GM12878 (cell line): ENCODE measurements around the gene IQCK. TPM values are rescaled to one million over a fixed set of nuclear protein-coding genes. Genes with fewer than 3 reads are reported as not detected.

ENCODE experiments used
- CEBPB ChIP-seq, 2 experiments: fragments of 150-350 bp in 1 of 2; IDR thresholded peaks; 2 replicates each; pipeline ENCODE4 v1.6.1; 2012 to 2014; ENCODE audit warnings: low read depth in 2 of 2, low read length in 2 of 2, borderline replicate concordance in 1 of 2, inconsistent platforms in 1 of 2
- GATAD2B ChIP-seq: fragments of 450-650 bp; conservative IDR thresholded peaks from 2 replicates; pipeline ENCODE4 v1.6.1; 2017; ENCODE audit warnings: low read depth, mild to moderate bottlenecking, moderate library complexity
- IRF4 ChIP-seq: IDR thresholded peaks from 2 replicates; pipeline ENCODE4 v1.6.1; 2011; ENCODE audit warnings: low read depth, low read length
- PAX5 ChIP-seq: IDR thresholded peaks from 2 replicates; pipeline ENCODE4 v1.6.1; 2011; ENCODE audit warnings: low read depth, low read length, borderline replicate concordance
- SIN3A ChIP-seq: IDR thresholded peaks from 2 replicates; pipeline ENCODE4 v1.6.1; 2012; ENCODE audit warnings: low read depth, low read length, improper control_type of control experiment
- SUPT20H ChIP-seq: IDR thresholded peaks from 2 replicates; pipeline ENCODE4 v1.6.1; 2011; ENCODE audit warnings: low read depth, mild to moderate bottlenecking, low read length, moderate library complexity, borderline replicate concordance; ENCODE audit not compliant: control insufficient read depth
- polyA plus RNA-seq, 11 experiments: library from polyadenylated mRNA; depleted of rRNA in 4 of 11; unstranded in 6 of 11; stranded (reverse) in 5 of 11; fragments of >200 nt; fragmentation: Nextera tagmentation in 4 of 11; fragmentation: Illumina TruSeq in 1 of 11; extraction: Ambion mirVana in 4 of 11; extraction: Trizol in 1 of 11; gene quantifications; 1 replicate in 1 of 11; 2 replicates in 10 of 11; pipeline versions ENCODE4 v1.2.1 to v1.2.3, GENCODE V29; 2011 to 2016; ENCODE audit warnings: inconsistent platforms in 2 of 11, missing spikeins in 2 of 11, low read depth in 1 of 11
- total RNA-seq, 4 experiments: library from RNA; depleted of rRNA in 3 of 4; stranded (reverse); fragments of >200 nt in 3 of 4; fragmentation: Illumina TruSeq in 1 of 4; extraction: Trizol in 1 of 4; gene quantifications; 2 replicates each; pipeline versions ENCODE4 v1.2.1 to v1.2.3, GENCODE V29; 2013 to 2021
- TF ChIP-seq, protein P1 (sequence below): fragments of 450-650 bp; IDR thresholded peaks from 2 replicates; pipeline ENCODE4 v1.6.1; 2016; ENCODE audit warnings: mild to moderate bottlenecking, moderate library complexity, borderline replicate concordance
- TF ChIP-seq, protein P2 (sequence below): fragments of 450-650 bp; IDR thresholded peaks from 2 replicates; pipeline ENCODE4 v1.6.1; 2017; ENCODE audit warnings: mild to moderate bottlenecking

Gene IQCK
- total and polyA plus RNA-seq, 10 of the 15 experiments (the other 5 are each of a cell fraction or from before 2014, with no cell fraction given) = 1.0 to 4.2 (median 2.4) TPM

DNA sequence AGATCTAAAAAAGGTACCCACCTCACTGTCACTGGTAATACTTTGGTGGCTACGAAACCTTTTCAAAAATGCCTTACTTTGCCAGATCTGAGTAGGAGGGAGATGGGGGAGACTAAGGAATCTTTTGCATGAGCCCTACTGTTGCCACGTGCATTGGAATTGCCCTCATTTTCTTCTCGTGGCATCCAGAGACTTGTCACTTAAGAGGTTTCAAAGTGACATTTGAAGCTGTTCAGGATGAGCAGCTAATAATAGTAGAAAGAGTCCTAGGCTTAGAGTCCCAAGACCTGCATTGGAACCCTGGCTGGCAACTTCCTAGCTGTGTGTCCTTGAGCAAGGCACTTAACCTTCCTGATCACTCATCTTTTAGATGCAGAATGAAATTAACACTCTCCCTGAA, 123.1 kb downstream of the IQCK start (continued):
- TF ChIP-seq CEBPB (IDR thresholded peaks at IDR 0.05; ENCODE audit: borderline replicate concordance in 1 of 2, low read depth in 2 of 2, low read length in 2 of 2) = no peak
- TF ChIP-seq, protein P1, sequence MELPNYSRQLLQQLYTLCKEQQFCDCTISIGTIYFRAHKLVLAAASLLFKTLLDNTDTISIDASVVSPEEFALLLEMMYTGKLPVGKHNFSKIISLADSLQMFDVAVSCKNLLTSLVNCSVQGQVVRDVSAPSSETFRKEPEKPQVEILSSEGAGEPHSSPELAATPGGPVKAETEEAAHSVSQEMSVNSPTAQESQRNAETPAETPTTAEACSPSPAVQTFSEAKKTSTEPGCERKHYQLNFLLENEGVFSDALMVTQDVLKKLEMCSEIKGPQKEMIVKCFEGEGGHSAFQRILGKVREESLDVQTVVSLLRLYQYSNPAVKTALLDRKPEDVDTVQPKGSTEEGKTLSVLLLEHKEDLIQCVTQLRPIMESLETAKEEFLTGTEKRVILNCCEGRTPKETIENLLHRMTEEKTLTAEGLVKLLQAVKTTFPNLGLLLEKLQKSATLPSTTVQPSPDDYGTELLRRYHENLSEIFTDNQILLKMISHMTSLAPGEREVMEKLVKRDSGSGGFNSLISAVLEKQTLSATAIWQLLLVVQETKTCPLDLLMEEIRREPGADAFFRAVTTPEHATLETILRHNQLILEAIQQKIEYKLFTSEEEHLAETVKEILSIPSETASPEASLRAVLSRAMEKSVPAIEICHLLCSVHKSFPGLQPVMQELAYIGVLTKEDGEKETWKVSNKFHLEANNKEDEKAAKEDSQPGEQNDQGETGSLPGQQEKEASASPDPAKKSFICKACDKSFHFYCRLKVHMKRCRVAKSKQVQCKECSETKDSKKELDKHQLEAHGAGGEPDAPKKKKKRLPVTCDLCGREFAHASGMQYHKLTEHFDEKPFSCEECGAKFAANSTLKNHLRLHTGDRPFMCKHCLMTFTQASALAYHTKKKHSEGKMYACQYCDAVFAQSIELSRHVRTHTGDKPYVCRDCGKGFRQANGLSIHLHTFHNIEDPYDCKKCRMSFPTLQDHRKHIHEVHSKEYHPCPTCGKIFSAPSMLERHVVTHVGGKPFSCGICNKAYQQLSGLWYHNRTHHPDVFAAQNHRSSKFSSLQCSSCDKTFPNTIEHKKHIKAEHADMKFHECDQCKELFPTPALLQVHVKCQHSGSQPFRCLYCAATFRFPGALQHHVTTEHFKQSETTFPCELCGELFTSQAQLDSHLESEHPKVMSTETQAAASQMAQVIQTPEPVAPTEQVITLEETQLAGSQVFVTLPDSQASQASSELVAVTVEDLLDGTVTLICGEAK = no peak
- TF ChIP-seq, protein P2, sequence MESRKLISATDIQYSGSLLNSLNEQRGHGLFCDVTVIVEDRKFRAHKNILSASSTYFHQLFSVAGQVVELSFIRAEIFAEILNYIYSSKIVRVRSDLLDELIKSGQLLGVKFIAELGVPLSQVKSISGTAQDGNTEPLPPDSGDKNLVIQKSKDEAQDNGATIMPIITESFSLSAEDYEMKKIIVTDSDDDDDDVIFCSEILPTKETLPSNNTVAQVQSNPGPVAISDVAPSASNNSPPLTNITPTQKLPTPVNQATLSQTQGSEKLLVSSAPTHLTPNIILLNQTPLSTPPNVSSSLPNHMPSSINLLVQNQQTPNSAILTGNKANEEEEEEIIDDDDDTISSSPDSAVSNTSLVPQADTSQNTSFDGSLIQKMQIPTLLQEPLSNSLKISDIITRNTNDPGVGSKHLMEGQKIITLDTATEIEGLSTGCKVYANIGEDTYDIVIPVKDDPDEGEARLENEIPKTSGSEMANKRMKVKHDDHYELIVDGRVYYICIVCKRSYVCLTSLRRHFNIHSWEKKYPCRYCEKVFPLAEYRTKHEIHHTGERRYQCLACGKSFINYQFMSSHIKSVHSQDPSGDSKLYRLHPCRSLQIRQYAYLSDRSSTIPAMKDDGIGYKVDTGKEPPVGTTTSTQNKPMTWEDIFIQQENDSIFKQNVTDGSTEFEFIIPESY = no peak
- TF ChIP-seq SUPT20H = no peak
- no peak for TF ChIP-seq SIN3A
- TF ChIP-seq IRF4 = no peak
- no peak for TF ChIP-seq GATAD2B
- no peak for TF ChIP-seq PAX5
